Mucosa of gallbladder (tissue), 1 donor: ENCODE data around the gene IDH2. TPM values are rescaled to one million over a fixed set of nuclear protein-coding genes. Genes with fewer than 3 reads are reported as not detected.
A peak's percentile ranks its signal among the peaks of the same experiment; 100 is the strongest.

Source experiments
- DNase-seq: peaks from one replicate; pipeline ENCODE4 v3.0.0-alpha.2; 2020; ENCODE audit warnings: low spot score
- total RNA-seq: library from RNA; stranded (reverse); gene quantifications from one replicate; pipeline ENCODE4 v1.2.1, GENCODE V29; 2021
- donor health status: DM: no; HTN: no; CAD: no.

The IDH2 gene
- total RNA-seq, 1 donor from 2014 or later, result 73.2 TPM

DNA sequence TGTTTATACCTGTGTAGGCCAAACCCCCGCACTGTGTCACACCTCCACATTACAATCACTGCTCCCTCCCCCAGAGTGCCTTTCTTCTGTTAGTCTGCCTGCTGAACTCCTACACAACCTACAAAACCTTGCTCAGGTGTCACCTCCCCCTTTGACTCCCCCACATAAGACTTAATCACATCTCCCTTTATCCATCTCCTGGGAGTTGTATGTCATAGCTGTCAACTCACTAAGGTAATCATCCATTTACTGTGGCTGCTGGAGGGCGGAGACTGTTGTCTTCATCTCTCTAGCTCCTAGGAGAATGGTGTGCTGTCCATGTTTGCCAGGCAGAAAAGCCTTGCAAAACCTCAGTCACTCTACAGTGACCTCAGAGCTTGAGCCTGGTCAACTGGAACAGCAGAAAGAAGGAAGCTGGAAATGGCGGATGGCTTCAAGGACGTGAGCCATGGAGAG, 57.3 kb downstream of the IDH2 start:
- no peak for DNase-seq

DNA sequence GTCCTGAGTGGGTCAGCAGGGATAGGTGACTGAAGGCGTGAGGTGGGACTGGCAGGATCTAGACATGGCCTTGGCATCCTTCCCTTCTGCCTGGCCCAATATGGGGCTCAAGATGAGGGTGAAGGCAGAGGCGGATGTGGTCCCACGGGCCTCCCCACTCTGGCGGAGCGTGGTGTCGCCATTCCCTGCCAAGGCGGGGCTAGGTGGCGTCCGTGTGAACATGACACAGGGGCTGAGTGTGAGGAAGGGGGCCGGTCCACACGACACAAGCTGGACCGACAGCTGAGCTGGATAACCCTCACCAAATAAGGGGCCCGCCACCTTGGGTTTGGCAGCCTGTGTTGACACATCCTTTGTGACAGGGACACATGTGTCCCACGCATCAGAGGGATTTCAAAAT, 58.1 kb downstream of the IDH2 start:
- DNase-seq, result no peak

DNA sequence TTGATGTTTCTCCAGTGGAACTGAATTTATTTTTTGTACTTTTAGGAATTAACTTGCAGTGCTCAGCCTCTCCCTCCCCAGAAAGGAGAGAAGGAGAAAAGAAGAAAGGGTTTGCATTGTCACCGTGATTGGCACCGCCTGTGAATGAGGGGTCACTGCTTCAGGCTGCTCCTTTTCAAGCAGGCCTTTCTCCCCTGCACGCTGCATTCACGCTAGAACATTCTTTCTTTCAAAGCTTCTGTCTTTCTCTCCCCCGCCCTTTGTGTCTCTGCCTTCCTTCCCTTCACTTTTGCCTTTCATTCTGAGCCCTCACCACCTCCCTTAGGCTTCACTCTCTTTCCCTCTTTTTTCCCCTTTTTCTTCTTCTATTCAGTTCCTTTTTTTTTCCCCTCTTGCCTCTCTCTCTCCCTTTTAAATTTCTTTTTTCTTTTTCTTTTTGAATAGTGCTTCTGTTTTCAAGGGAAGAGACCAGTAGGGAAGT, 58.7 kb downstream of the IDH2 start:
- DNase-seq, result no peak

DNA sequence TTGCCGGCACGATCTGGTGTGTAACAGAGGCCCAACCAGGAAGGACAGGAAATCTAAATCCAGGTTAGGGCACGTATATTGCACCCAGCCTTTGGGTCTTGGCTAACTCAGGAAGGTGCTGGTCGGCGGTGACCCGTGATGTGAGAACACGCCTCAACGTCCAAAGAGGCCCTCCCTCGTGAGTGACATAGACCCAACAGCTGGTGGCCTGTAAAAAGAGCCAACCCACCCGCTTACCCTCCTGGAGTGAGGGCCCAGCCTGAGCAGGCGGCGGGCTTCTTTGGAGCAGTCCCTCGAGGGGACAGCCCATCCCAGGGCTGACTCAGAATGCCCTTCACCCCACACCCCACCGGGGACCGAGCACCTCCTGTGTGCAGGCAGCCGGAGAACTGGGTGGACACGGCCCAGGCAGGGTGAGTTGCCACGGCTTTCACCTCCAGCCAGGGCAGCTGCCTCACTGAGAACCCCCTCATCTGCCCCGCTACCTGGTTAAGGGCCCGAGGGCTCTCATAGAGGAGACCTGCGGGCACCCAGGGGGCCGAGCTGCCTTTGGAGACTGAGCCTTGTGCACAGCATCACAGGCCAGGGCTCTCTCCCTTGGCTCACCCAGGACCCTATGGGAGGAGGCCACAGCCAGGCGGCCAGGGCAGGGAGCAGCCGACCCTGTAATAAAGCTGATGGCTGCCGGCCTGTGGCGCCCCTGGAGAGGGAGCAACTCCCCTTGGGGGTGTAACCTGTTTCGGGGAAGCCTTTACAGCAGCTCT, 59.3 kb downstream of the IDH2 start:
- DNase-seq, result no peak

DNA sequence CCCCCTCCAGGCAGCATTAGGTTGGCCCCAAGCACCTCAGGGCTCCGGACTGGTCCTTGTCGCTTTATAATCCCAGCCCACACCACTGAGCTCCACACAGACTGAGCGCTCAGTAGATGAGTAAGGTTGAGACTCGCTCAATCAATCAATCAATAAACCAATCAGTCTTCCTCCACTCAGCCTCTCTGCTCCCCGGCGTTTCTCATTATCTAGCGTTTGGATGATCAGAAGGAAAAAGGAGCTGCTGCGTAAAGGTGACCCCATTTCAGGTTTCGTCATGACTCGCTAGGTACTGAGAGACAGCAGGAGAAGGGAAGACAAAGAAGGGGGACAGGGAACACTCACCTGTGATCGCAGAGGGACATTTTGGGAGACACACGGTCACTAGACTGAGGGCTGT, 59.9 kb downstream of the IDH2 start:
- DNase-seq, result no peak

DNA sequence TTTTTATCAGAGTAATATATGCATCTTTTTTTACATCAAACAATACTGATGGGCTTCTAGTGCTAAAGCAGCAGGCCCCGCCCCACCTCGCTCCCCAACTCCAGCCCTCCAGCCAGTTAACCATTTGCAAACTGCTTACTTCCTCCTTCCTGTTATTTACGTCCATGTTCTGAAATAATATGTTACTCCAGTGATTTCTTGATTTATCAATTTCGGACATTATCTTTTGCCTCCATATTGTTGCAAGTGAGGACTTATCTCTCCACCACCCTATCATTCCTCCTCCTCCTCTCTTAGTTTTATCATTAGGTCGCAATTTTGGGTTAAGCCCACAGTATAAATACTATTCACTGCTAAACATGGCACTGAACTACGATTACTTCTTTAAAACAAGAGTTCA, 61.6 kb downstream of the IDH2 start:
- DNase-seq, result no peak

DNA sequence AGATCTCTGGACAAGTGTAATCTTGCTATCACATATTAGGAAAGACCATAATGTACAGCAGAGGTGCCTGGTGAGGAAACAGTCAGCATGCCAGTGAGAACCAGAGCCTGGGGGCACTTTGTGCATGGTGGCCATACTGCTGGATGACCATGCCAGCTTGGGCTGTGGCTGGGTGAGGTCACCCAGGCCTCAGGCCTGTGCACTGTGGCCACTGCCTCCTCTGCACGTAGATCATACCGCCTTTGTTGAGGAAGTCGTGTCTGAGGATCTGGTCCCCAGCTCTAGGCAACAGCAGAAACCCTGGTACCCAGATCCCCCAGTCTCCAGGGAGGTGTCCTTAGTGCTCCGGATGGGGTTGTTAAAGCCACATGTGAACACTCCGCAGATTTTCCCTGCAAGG, 62.3 kb downstream of the IDH2 start:
- no peak for DNase-seq

DNA sequence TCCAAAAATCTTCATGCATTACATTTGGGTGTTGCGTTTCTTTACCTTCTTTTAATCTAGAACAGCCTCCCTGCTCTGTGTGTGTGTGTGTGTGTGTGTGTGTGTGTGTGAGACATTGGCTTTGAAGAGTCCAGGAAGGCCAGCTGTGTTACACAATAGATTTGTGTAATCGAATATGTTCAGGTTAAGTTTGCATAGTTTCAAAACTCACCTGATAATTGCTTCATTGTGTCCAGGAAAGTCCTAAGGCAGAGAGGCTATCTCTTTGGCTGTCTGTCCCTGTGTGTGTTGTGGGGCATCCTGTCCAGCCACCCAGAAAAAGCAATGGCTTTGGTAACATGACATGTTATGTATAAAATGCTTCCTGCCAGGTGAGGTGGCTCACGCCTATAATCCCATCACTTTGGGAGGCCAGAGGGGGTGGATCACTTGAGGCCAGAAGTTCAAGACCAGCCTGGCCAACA, 63.6 kb downstream of the IDH2 start:
- DNase-seq, result no peak

DNA sequence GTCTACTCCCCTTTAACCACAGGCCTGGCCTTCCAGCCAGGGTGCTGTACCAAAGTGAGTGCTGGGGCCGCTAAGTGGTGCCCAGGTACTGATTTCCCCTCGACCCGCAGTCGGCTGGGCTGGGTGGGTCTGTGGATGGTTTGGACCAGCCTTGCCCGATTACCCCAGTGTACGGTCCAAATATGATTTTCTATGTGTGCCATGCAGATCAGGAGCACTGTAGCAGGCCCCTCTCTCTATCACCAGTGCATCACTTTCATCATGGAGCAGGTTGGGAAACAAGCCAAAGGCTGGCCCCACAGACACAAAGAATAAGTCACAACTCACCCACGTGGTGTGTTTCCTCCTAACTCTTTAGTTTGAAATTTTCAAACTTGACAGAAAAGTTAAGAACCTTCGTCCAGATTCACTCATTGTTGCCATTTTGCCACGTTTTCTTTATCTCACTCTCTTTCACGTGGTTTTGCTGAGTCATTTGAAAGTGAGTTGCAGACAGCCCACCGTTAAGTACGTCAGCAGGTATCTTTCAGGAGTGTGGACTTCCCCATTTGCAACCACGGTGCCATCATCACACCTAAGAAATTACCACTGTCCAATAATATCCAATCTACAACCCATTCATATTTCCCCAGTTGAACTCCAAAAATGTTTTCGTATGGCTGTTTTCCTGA, 64.2 kb downstream of the IDH2 start:
- DNase-seq, result no peak

DNA sequence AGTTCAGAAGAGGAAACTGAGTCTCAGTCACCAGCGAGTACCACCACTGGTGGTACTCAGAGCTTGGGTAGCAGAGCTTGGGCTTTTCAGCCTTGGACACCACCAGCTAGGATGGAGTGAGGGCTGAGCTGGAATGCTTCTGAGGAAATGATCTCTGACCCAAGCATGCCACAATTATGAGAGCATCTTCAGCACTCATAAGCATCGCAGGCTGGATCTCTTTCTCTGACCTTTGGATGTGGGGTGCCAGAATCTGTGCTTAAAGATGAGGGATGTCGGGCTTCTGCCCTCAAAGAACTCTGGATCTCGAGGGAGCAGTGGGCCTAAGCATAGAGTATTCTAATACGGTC, 64.8 kb downstream of the IDH2 start:
- DNase-seq, result no peak

DNA sequence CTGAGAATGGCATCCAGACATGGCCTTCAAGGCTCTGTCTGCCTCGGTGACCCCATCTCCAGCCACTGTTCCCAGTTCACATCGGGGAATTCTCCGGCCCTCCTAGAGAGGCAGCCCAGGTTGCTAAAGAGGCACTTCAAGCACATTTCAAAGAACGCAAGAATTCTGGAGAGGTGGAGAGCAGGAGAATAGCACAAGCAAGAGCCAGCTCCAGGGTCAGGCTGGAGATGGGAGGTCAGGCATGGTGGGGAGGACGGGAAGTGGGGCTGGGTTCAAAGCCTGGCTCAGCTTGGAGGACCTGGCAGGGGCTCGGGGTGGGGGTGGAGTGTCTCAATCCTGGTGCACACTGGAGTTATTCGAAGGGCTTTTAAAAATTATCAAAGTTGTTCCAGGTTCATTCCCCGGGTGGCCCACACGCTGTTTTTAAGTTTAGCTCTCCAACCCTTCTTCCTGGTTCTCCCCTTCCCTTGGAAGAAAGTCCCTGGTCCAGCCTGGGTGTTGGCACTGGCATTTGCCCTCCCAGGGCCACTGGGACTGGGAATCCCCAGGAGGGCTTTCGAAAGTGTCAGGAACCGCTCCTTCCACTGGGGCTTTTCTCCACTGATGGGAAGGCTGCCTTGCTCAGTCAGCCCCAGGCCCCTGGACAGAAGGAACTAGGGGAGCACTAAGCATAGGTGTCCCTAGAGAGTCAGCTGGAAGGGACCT, 65.3 kb downstream of the IDH2 start:
- no peak for DNase-seq

DNA sequence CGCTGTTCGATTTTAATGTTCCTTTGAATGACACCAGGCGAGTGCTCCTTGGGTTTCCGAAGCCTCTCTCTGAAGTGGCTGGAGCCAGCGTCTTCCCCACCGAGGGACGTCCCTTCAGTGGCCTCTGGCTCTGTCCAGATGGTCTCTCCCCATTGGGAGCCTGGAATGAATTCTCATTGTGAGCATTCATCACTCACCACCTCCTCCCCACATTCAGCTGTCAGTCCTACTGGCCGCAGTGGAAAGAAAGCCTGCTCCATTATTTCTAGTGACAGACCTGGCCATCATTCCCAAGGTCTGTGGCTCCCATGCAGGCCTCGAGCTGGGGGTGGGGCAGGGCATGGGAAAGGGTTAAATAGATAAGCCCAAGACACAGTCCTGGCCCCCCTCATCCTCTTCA, 65.9 kb downstream of the IDH2 start:
- DNase-seq, result no peak

DNA sequence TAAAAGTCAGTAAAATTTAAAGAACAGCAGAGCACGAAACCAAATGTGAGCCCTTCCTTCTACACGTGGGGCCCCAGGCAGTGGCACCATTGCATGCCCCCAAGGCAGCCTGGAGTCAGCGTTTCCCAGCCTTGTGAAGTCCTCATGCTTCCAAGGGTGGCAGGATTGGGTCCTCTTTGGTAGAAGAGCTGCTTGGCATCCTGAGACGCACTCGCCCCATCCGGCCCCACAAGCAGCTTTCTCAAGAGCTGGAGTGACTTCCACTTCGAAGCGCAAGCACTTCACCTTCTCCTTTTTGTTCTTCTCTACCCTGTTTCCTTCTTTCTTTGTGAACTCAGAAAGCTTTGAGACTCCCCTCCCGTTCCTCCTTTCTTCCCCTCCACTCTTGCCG, 66.4 kb downstream of the IDH2 start:
- DNase-seq, result no peak

DNA sequence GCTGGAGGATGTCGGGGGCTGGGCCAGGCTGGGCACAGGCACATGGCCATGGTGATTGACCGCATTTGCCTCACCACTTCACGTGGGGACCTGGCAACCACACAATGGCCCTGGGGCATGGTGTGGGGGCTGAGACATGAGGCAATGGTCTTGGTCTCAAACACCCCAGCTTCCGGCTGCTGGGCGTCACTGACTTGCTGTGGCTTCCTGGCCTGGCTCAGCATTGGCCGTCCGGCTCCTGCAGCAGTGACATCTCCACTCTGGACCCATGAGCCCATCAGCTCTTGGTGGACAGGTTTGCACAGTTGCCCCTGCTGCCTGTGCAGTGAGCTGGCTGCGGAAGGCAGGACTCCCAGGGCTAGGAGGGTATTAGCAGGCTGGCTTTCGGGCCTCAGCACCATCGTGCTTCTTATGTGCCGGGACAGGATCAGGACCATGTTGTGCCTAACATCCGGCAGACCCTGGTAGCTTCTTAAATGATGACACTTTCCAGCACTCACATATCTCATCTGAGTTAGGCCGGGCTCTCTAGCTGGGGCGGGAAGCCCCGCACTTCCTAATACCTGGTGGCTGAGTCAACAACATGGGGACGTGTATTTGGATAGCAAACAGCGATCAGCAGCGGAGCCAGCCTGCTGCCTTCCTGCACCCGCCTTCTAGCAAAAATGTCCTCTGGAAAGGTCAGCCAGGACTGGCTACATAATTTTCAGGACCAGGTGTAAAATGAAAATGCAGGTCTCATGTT, 67.0 kb downstream of the IDH2 start:
- peak; percentile 63 for DNase-seq

DNA sequence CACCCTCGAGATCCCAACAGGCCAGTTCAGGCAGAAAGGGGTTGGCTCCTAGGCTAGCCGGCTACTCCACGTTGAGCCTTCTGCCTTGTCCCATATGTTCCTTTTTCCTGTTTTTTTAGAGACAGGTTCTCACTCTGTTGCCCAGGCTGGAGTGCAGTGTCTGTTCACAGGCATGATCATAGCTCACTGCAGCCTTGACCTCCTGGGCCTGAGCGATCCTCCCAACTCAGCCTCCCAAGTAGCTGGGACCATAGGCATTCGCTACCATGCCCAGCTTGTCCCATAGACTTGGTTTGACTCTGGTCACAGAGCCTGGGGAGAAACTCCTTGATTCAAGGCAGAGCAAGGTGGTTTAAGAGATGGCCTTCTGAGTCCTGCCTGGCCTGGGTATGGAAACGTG, 68.8 kb downstream of the IDH2 start:
- no peak for DNase-seq

Other genes with a start within 250 kb of the IDH2 start
- 24.9 TPM for gene AP3S2, start 208.5 kb downstream of the IDH2 start, total RNA-seq
- 23.3 TPM for gene ARPIN, start 189.5 kb downstream of the IDH2 start, total RNA-seq
- 30.2 TPM for gene ZNF710, start 101.1 kb downstream of the IDH2 start, total RNA-seq
- 79.7 TPM for gene SEMA4B, start 98.9 kb upstream of the IDH2 start, total RNA-seq
- 106 TPM for gene CIB1, start 131.5 kb upstream of the IDH2 start, total RNA-seq
- 12.6 TPM for gene GDPGP1, start 131.7 kb upstream of the IDH2 start, total RNA-seq
- 0.32 TPM for gene TTLL13, start 147.1 kb upstream of the IDH2 start, total RNA-seq
- gene NGRN, start 163.2 kb upstream of the IDH2 start, total RNA-seq, result 91.8 TPM
- gene ZNF774, start 249.8 kb upstream of the IDH2 start, total RNA-seq, result 18.4 TPM